ENCODE results near the gene RERE. TPM values are rescaled to one million over a fixed set of nuclear protein-coding genes. Genes with fewer than 3 reads are reported as not detected.

Gene RERE
- total RNA-seq, 1 donor from 2014 or later: 88.5 TPM

GRCh38 chr1:8525216-8525557 lies 292.3 kb downstream of the RERE start:
- ATAC-seq (peak; percentile 47 to 48), DNase-seq (no peak)
- Histone ChIP-seq H3K27ac (peak overlapping the region; percentile 87), H3K4me3 (peak overlapping the region; percentile 62), H3K36me3 (peaks cover 10% of the 10 kb centered on the region), H3K4me1 (peaks cover 51% of the 10 kb centered on the region), H3K27me3 (ENCODE audit: low read depth) (no peaks in the 10 kb centered on the region), H3K9me3 (no peaks in the 10 kb centered on the region)
- TF ChIP-seq, protein P1, sequence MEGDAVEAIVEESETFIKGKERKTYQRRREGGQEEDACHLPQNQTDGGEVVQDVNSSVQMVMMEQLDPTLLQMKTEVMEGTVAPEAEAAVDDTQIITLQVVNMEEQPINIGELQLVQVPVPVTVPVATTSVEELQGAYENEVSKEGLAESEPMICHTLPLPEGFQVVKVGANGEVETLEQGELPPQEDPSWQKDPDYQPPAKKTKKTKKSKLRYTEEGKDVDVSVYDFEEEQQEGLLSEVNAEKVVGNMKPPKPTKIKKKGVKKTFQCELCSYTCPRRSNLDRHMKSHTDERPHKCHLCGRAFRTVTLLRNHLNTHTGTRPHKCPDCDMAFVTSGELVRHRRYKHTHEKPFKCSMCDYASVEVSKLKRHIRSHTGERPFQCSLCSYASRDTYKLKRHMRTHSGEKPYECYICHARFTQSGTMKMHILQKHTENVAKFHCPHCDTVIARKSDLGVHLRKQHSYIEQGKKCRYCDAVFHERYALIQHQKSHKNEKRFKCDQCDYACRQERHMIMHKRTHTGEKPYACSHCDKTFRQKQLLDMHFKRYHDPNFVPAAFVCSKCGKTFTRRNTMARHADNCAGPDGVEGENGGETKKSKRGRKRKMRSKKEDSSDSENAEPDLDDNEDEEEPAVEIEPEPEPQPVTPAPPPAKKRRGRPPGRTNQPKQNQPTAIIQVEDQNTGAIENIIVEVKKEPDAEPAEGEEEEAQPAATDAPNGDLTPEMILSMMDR (IDR thresholded peaks at IDR 0.05): no peak
- intact Hi-C loops (cut with DNase I): no loop called here

GRCh38 chr1:8524627-8525157 lies 292.7 kb downstream of the RERE start:
- H3K27ac ChIP-seq: peak overlapping the region; percentile 87
- H3K27me3 ChIP-seq (ENCODE audit: low read depth): no peaks in the 10 kb centered on the region
- intact Hi-C loops (cut with DNase I): no loop called here

GRCh38 chr1:8523666-8524206 lies 293.7 kb downstream of the RERE start:
- Histone ChIP-seq H3K36me3 (peaks cover 10% of the 10 kb centered on the region), H3K27me3 (ENCODE audit: low read depth) (no peaks in the 10 kb centered on the region), H3K4me1 (peaks cover 51% of the 10 kb centered on the region), H3K27ac (peak overlapping the region; percentile 44), H3K4me3 (peak overlapping the region; percentile 62), H3K9me3 (no peaks in the 10 kb centered on the region)
- no peak for ATAC-seq
- intact Hi-C loops (cut with DNase I): no loop called here
- no peak for DNase-seq
- TF ChIP-seq, protein P1 (IDR thresholded peaks at IDR 0.05): no peak

More at GRCh38 chr1:8524627-8525157, 292.7 kb downstream of the RERE start:
- ATAC-seq (no peak), DNase-seq (no peak)
- Histone ChIP-seq H3K4me3 (peak overlapping the region; percentile 62), H3K4me1 (peaks cover 51% of the 10 kb centered on the region), H3K9me3 (no peaks in the 10 kb centered on the region), H3K36me3 (peaks cover 10% of the 10 kb centered on the region)
- TF ChIP-seq, protein P1 (IDR thresholded peaks at IDR 0.05): no peak

- intact Hi-C loops (cut with DNase I): no loop called here
- H3K27me3 ChIP-seq (ENCODE audit: low read depth): no peaks in the 10 kb centered on the region
- H3K36me3 ChIP-seq: peaks cover 10% of the 10 kb centered on the region
- TF ChIP-seq, protein P1 (IDR thresholded peaks at IDR 0.05): no peak
- DNase-seq: no peak
- H3K27ac ChIP-seq: no peak overlapping the region
- ATAC-seq: no peak
- no peaks in the 10 kb centered on the region for H3K9me3 ChIP-seq
- H3K4me1 ChIP-seq: peaks cover 52% of the 10 kb centered on the region
- no peak overlapping the region for H3K4me3 ChIP-seq
Measured at GRCh38 chr1:8520483-8520966, 296.9 kb downstream of the RERE start.

GRCh38 chr1:8519167-8519566 lies 298.3 kb downstream of the RERE start:
- H3K4me3 ChIP-seq: no peak overlapping the region
- no peak for DNase-seq
- H3K9me3 ChIP-seq: no peaks in the 10 kb centered on the region
- peaks cover 39% of the 10 kb centered on the region for H3K4me1 ChIP-seq
- H3K36me3 ChIP-seq: peaks cover 13% of the 10 kb centered on the region
- no peak overlapping the region for H3K27ac ChIP-seq
- no peak for ATAC-seq
- intact Hi-C loops (cut with DNase I): no loop called here
- H3K27me3 ChIP-seq (ENCODE audit: low read depth): no peaks in the 10 kb centered on the region
- TF ChIP-seq, protein P1 (IDR thresholded peaks at IDR 0.05): no peak

Measured in lower lobe of right lung (tissue), 2 donors.